HL-60/S4 treated with retinoic acid at 250 ng/mL for 4 days and 3 days (cell line): Measurements from ENCODE around the gene TMPO.
"Not testable (repeated sequence)": the region's sequence is repeated elsewhere in the genome, so short reads cannot be mapped to it uniquely, and the experiment has no call there.

Source experiments
- in situ Hi-C: fragments of 300-500 bp; cut with MboI; formaldehyde crosslinking; loops from 2 replicates; pipeline ENCODE4 v1.7.0; 2022; ENCODE audit warnings: low sequenced_read_pairs

TMPO gene

GRCh38 chr12:98511806-98512205 lies 3.6 kb upstream of the TMPO start:
- in situ Hi-C loops: not testable (repeated sequence)

DNA sequence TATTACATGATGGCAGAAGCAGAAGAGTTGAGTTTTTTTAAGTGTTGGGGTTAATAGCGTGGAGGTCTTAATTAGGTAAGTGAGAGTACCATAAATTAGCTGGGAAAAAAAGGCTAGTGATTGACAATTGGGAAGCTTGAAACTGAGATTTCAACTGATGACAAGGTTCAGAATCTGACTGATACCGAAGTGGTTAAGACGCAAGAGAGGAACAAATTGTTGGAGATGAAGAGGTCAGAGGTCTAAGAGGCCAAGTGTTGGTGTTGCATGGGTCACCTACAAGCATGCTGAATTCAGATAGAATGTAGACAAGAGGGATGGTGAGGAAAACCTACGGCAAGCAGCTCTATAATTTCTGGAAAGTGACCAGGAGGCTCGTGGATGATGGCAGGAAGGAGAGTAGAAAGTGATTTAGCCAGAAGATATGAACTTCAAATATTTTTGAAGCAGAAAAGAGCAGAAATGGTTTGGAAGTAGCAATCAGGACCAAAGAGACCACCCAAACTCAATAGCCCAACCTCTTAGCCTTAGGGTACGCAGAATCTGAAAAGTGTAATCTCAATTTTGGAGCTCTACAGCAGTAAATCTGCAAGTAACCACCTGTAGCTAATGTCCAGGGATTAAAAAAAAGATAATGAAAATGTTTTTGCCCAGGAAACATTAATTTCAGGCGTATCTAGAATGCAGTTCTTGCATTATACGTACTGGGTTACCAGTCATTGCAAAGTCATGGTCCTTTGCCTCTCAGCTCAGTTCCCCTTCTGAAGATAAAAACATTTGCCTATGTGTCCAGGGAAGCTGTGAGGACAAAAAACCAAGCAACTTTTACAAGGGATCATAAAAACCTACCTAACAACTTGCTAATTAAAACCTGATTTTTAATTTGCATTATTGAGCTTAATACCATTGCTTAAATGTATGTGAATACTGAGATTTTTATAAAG lies 1.7 kb upstream of the TMPO start:
- in situ Hi-C loops: no loop called here

- in situ Hi-C loops: no loop called here
Observed at GRCh38 chr12:98514982-98515286, 456 bp upstream of the TMPO start.

GRCh38 chr12:98516111-98516873 lies 902 bp downstream of the TMPO start:
- in situ Hi-C loops: no loop called here

GRCh38 chr12:98519257-98519907 lies 4.0 kb downstream of the TMPO start:
- in situ Hi-C loops: no loop called here

GRCh38 chr12:98530068-98530467 lies 14.7 kb downstream of the TMPO start:
- in situ Hi-C loops: no loop called here

DNA sequence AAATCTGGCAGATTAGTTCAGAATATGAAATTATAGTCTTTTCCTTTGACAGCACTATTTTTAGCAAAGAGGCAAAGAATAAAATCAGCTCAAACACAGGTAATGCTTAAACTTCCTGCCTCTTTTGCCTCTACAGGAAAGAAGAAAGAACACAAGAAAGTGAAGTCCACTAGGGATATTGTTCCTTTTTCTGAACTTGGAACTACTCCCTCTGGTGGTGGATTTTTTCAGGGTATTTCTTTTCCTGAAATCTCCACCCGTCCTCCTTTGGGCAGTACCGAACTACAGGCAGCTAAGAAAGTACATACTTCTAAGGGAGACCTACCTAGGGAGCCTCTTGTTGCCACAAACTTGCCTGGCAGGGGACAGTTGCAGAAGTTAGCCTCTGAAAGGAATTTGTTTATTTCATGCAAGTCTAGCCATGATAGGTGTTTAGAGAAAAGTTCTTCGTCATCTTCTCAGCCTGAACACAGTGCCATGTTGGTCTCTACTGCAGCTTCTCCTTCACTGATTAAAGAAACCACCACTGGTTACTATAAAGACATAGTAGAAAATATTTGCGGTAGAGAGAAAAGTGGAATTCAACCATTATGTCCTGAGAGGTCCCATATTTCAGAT lies 17.4 kb downstream of the TMPO start:
- in situ Hi-C loops: no loop called here

DNA sequence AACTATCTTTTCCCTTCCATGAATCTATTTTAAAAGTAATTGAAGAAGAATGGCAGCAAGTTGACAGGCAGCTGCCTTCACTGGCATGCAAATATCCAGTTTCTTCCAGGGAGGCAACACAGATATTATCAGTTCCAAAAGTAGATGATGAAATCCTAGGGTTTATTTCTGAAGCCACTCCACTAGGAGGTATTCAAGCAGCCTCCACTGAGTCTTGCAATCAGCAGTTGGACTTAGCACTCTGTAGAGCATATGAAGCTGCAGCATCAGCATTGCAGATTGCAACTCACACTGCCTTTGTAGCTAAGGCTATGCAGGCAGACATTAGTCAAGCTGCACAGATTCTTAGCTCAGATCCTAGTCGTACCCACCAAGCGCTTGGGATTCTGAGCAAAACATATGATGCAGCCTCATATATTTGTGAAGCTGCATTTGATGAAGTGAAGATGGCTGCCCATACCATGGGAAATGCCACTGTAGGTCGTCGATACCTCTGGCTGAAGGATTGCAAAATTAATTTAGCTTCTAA lies 18.4 kb downstream of the TMPO start:
- in situ Hi-C loops: no loop called here

- in situ Hi-C loops: no loop called here
Observed at GRCh38 chr12:98538031-98538430, 22.6 kb downstream of the TMPO start.

GRCh38 chr12:98543701-98544100 lies 28.3 kb downstream of the TMPO start:
- in situ Hi-C loops: no loop called here

- in situ Hi-C loops: no loop called here
Observed at GRCh38 chr12:98544751-98545150, 29.4 kb downstream of the TMPO start.

GRCh38 chr12:98549371-98550110 lies 34.2 kb downstream of the TMPO start:
- in situ Hi-C loops: no loop called here

DNA sequence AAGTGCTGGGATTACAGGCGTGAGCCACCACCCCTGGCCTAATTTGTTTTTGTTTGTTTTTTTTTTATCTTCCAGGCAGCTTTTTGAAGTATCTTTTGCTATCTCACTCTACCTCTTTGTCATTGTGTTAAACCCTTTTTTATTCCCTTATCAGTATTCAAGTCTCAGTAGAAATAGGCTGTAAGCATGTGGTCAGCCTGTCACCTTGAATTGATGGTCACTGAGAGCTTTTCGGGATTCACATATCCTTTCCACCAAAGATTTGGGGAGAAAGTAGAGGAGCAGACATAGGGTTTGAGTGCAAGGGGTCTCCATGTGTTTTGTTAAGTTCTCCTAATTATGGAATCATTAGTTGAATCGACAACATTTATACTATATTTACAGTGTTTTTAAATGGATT lies 36.4 kb downstream of the TMPO start:
- in situ Hi-C loops: no loop called here

GRCh38 chr12:98558097-98558496 lies 42.7 kb downstream of the TMPO start:
- in situ Hi-C loops: not testable (repeated sequence)

GRCh38 chr12:98559666-98560065 lies 44.3 kb downstream of the TMPO start:
- in situ Hi-C loops: no loop called here

GRCh38 chr12:98561846-98562245 lies 46.5 kb downstream of the TMPO start:
- in situ Hi-C loops: no loop called here

- in situ Hi-C loops: no loop called here
Observed at GRCh38 chr12:98572010-98572409, 56.6 kb downstream of the TMPO start.

DNA sequence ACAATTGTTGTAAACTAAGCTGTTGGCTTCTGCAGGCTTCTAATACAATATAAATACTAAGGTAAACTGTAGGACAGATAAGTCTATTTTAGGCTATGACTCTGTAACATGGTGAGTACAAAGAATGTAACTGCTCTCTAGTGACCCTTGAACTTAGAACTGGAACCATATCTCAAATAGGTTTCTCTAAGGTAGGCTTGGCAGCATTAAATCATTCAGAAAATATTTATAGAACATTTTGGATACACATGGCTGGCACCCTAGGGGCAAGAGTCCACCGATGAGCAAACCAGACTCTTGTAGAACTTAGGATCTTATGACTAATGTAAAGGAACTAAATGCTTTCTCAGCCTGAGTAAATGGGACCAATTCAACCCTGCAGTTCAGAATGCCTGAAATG lies 58.7 kb downstream of the TMPO start:
- in situ Hi-C loops: no loop called here

GRCh38 chr12:98575013-98575412 lies 59.6 kb downstream of the TMPO start:
- in situ Hi-C loops: no loop called here

- in situ Hi-C loops: not testable (repeated sequence)
Observed at GRCh38 chr12:98576795-98577194, 61.4 kb downstream of the TMPO start.
